Right atrium auricular region (tissue), 2 donors: ENCODE measurements around the gene HOXD3. TPM values are rescaled to one million over a fixed set of nuclear protein-coding genes. Genes with fewer than 3 reads are reported as not detected.

ENCODE experiments used
- DNase-seq: peaks from one replicate; pipeline ENCODE4 v3.0.0-alpha.2; 2019; ENCODE audit warnings: low spot score
- H3K27ac ChIP-seq, 2 donors: fragments of 200-600 bp; sonication (generic); 1 replicate in 1 of 2; 2 replicates in 1 of 2; pipeline ENCODE4 v1.5.1; 2016 to 2019
- H3K27me3 ChIP-seq, 2 donors: fragments of 200-600 bp; sonication (generic); one replicate each; pipeline versions ENCODE4 v1.5.1 to v1.6.0; 2017 to 2019
- H3K36me3 ChIP-seq: fragments of 200-600 bp; sonication (generic); one replicate; pipeline ENCODE4 v1.5.1; 2016
- H3K4me1 ChIP-seq, 2 donors: fragments of 200-600 bp; sonication (generic); one replicate each; pipeline versions ENCODE4 v1.5.1 to v1.6.0; 2017 to 2019
- H3K4me3 ChIP-seq, 2 donors: fragments of 200-600 bp; sonication (generic); 1 replicate in 1 of 2; 2 replicates in 1 of 2; pipeline ENCODE4 v1.5.1; 2017 to 2019; ENCODE audit warnings: mild to moderate bottlenecking in 1 of 2, moderate library complexity in 1 of 2
- H3K9me3 ChIP-seq, 2 donors: fragments of 200-600 bp; sonication (generic); one replicate each; pipeline ENCODE4 v1.5.1; 2019
- microRNA counts, 2 donors: library from miRNA; unstranded; fragments of <30 nt; microRNA quantifications; one replicate each; lab custom pipeline; 2016 to 2017
- microRNA-seq, 2 donors: library from miRNA; unstranded; fragments of <30 nt; microRNA quantifications; one replicate each; pipeline ENCODE4, GENCODE V29; 2016 to 2017; ENCODE audit warnings: borderline number of aligned reads in 2 of 2, borderline replicate concordance in 1 of 2
- total RNA-seq, 2 donors: library from RNA; depleted of rRNA; stranded (reverse); fragments of >200 nt; gene quantifications; one replicate each; pipeline ENCODE4 v1.1.0, GENCODE V29; 2016
- TF ChIP-seq, protein P1 (sequence below), 2 donors: fragments of 200-600 bp; sonication (generic); IDR thresholded peaks; one replicate each; pipeline ENCODE4 v1.5.1; 2019; ENCODE audit warnings: antibody characterized with exemption in 2 of 2

HOXD3 gene
- total RNA-seq, 2 donors from 2014 or later: not detected

DNA sequence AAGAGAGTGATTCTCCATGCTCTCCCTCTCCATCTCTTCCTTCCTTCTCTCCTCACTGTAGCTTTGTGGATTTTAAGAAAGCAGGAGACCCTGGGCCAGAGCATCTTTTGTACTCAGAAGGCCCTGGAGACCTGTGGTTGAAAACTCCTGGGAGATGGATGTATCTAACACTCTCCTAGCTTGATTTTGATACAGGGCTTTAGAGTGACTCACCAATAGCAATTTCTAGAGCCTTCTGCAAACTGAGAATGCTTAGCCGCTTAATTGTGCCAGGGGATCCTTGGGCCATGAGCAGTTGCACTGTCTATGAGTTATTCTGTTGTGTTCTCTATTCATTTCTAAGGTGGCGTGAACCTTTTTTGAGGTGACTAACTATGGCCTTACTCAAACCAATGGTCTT, 49.0 kb downstream of the HOXD3 start:
- Histone ChIP-seq H3K27me3 (no peaks in the 10 kb centered on the region), H3K36me3 (no peaks in the 10 kb centered on the region), H3K4me1 (no peaks in the 10 kb centered on the region), H3K9me3 (peaks cover 0 to 8% of the 10 kb centered on the region in 2 donors), H3K4me3 (no peak overlapping the region), H3K27ac (no peak overlapping the region)
- no peak for DNase-seq
- TF ChIP-seq, protein P1, sequence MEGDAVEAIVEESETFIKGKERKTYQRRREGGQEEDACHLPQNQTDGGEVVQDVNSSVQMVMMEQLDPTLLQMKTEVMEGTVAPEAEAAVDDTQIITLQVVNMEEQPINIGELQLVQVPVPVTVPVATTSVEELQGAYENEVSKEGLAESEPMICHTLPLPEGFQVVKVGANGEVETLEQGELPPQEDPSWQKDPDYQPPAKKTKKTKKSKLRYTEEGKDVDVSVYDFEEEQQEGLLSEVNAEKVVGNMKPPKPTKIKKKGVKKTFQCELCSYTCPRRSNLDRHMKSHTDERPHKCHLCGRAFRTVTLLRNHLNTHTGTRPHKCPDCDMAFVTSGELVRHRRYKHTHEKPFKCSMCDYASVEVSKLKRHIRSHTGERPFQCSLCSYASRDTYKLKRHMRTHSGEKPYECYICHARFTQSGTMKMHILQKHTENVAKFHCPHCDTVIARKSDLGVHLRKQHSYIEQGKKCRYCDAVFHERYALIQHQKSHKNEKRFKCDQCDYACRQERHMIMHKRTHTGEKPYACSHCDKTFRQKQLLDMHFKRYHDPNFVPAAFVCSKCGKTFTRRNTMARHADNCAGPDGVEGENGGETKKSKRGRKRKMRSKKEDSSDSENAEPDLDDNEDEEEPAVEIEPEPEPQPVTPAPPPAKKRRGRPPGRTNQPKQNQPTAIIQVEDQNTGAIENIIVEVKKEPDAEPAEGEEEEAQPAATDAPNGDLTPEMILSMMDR (IDR thresholded peaks at IDR 0.05): no peak

DNA sequence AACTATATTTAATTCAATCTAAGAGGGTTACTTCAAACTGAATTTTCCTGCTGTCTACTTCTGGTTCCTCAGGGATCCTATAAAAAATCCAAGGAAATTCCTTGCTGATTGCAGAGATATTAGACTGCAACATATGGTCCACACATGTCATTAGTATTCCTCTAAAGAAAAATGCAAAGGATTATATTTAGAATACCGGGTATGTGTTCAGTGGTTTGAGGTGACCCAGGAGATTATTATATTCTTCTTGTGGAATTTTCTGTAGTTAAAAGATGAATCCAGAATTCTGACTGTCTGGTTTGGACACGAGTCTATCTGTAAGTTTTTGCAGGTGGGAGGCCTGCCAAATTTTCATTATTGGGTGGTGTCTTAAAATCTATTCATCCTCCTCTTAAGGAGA, 49.6 kb downstream of the HOXD3 start:
- no peak overlapping the region for H3K27ac ChIP-seq
- H3K36me3 ChIP-seq: no peaks in the 10 kb centered on the region
- H3K9me3 ChIP-seq: peaks cover 0 to 8% of the 10 kb centered on the region in 2 donors
- TF ChIP-seq, protein P1 (IDR thresholded peaks at IDR 0.05): no peak
- no peaks in the 10 kb centered on the region for H3K4me1 ChIP-seq
- H3K4me3 ChIP-seq: no peak overlapping the region
- DNase-seq: no peak
- H3K27me3 ChIP-seq: no peaks in the 10 kb centered on the region

DNA sequence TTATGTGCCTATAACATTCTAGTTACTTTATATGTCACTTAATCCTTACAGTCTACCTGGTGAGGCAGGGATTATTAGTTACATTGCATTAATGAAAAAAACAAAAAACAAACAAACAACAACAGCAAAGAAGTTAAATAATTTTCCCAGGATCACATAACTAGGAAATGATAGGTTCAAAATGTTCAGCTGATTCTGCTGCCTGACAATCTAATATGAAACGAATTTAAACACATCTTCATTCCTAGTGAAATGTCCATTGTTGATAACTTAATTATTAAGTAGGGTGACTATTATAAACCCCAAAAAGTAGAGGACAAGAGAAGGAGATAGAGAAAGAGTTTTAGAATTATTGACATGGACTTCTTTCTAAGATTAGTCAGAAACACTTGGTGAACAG, 54.0 kb downstream of the HOXD3 start:
- H3K4me3 ChIP-seq: no peak overlapping the region
- no peaks in the 10 kb centered on the region for H3K4me1 ChIP-seq
- DNase-seq: no peak
- H3K27me3 ChIP-seq: no peaks in the 10 kb centered on the region
- TF ChIP-seq, protein P1 (IDR thresholded peaks at IDR 0.05): no peak
- H3K27ac ChIP-seq: no peak overlapping the region
- no peaks in the 10 kb centered on the region for H3K9me3 ChIP-seq
- H3K36me3 ChIP-seq: no peaks in the 10 kb centered on the region

DNA sequence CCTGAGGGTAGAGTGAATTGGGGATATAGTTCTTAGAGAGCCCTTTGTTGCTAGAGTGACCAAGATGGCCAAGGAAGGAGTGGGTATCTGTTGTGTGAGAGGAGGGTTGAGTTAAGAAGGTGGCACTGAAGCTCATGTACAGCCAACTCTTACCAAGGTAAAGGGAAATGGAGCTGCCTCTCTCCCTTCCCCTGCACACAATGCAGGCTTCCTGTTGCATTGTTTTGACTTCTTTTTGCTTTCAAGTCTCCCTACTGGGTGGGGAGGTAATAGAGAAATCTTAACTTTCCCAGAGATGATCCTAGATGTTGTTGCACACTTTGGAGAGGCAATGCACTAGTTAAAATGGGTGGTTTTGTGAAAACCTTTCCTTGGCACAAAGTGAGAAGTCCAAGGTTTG, 55.2 kb downstream of the HOXD3 start:
- Histone ChIP-seq H3K27ac (no peak overlapping the region), H3K36me3 (no peaks in the 10 kb centered on the region), H3K9me3 (no peaks in the 10 kb centered on the region), H3K27me3 (no peaks in the 10 kb centered on the region), H3K4me3 (no peak overlapping the region), H3K4me1 (no peaks in the 10 kb centered on the region)
- no peak for DNase-seq
- TF ChIP-seq, protein P1 (IDR thresholded peaks at IDR 0.05): no peak

DNA sequence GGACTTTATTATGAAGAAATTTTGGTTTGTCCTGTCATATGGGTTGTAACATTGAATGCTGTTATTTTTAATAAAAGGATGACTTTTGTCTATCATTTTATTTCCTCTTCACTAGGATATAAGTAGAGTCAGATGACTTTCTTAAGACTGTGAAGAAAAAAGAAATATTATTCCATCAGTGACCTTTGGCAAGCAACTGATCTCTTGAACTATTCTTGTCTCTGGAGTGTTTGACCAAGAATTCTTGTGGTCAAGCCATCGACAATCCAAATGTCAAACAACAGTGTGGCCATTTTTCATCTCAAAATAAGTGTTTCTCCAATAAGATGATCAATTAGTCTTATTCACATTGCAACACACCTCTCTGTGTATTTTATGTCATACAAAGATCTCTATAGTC, 56.3 kb downstream of the HOXD3 start:
- no peak for DNase-seq
- TF ChIP-seq, protein P1 (IDR thresholded peaks at IDR 0.05): no peak
- Histone ChIP-seq H3K4me3 (no peak overlapping the region), H3K4me1 (no peaks in the 10 kb centered on the region), H3K9me3 (no peaks in the 10 kb centered on the region), H3K27ac (no peak overlapping the region), H3K27me3 (no peaks in the 10 kb centered on the region), H3K36me3 (no peaks in the 10 kb centered on the region)

MicroRNAs encoded within 50 kb of the gene (microRNA counts, 767-probe panel; counts per million panel counts)
- 2,875 to 5,941 counts per million in 2 donors for microRNA hsa-miR-10b-5p (lab: Ali Mortazavi, UCI)

Small RNA genes within 50 kb of the gene (microRNA-seq; reads per million reads assigned to microRNA genes)
- 3,310 to 7,858 reads per million in 2 donors for gene MIR10B

Other genes with a start within 250 kb of the HOXD3 start
- gene LNPK, start 155.0 kb upstream of the HOXD3 start, total RNA-seq: 10 to 100 TPM; 12.8 to 14.8 TPM
- not detected for gene EVX2, start 73.3 kb upstream of the HOXD3 start, total RNA-seq
- gene HOXD13, start 64.6 kb upstream of the HOXD3 start, total RNA-seq: not detected
- not detected for gene HOXD12, start 57.5 kb upstream of the HOXD3 start, total RNA-seq
- not detected for gene HOXD11, start 50.0 kb upstream of the HOXD3 start, total RNA-seq
- not detected for gene HOXD10, start 40.5 kb upstream of the HOXD3 start, total RNA-seq
- gene HOXD9, start 34.6 kb upstream of the HOXD3 start, total RNA-seq: under 1 TPM in 1 of 2 donors, not detected in 1; 0.44 TPM
- 1 to 10 TPM in 1 of 2 donors, under 1 TPM in 1; 0.55 to 1.1 TPM for gene HOXD8, start 27.6 kb upstream of the HOXD3 start, total RNA-seq
- gene HOXD4, start 5.8 kb upstream of the HOXD3 start, total RNA-seq: under 1 TPM in 1 of 2 donors, not detected in 1; 0.52 TPM
- gene HOXD1, start 31.4 kb downstream of the HOXD3 start, total RNA-seq: not detected
- gene MTX2, start 112.1 kb downstream of the HOXD3 start, total RNA-seq: 10 to 100 TPM; 36.7 to 73.5 TPM